ENCODE measurements around the gene PFN1.

The PFN1 gene

DNA sequence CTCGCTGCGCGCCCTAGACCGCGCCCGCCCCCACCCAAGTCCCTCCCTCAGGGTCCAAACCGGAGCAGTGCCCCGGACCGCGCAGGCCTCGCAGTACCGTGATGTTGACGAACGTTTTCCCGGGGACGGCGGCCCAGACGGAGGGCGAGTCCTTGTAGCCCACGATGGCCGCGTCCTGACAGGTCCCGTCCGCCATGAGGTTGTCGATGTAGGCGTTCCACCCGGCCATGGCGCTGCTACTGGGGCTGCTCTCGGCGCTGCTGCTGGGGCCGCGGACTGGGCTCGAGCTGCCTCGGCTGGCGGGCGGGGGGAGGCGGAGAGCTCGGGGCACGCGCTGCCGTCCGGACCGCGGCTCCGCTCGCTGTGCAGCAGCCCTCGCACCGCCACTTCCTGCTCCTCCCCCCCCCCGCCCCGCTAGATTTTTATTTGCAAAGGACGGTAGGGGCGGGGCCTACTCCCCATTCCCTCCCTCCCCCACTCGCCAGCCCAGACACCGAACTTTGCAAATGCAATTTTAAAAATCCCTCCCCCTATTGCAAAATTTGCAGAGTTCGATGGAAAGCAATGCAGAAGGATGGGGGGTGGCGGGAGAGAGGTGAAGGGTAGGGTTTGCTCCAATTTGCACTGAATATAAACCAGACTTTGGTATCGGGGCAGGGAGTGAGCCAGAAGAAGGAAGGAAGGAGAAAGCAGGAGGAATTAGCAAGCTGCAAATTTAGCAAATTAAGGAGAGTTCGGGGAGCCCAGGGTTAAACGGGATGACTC lies at the start of gene PFN1:
Gene PFN1, minus strand, starts transcription at position 365 of the 765 bp plus-strand sequence. Its CDS starts 136 bp downstream, at position 229.
- peak; percentile 62 for DNase-seq

DNA sequence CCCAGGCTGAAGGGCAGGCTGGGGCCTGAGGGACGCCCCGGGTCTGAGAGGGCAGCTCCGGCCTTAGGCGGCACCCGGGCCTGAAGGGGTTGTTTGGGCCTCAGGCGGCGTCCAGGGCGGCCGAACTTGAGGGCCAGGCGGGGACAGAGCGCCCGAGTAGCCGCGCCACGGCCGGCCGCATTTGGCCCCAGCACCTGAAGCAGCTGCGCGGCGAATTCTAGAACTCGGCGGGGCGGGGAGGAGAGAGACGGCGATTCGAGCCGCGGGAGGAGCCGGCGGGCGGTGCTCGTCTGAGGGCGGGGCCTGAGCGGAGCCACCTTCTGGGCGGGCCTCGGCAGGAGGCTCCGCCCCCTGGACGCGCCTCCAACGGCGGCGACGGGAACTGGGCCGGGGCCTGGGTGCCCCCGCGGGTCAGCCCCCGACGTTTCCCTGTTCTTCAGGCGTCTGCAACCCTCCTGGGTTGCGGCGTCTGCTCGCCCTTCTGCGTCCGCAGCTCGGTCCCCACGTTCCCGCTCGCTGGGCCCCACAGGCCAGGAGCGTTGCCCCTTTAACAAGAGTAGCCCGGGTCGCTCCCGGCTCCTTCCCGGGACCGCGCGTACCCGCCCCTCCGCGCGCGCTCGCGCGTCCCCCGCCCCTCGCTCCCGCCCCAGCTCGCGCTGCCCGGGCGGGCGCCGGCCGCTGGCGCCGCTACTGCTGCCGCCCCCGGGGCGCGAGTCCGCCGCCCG lies 49.1 kb upstream of the PFN1 start, which contains the start of the genes INCA1 and KIF1C:
Gene INCA1, minus strand, starts transcription at position 221 of the 725 bp plus-strand sequence. CDS start 3,085 bp downstream, outside the sequence.
Gene KIF1C, plus strand, starts transcription at position 649 of the 725 bp plus-strand sequence. CDS start 2,297 bp downstream, outside the sequence.
- peak; percentile 68 for DNase-seq

DNA sequence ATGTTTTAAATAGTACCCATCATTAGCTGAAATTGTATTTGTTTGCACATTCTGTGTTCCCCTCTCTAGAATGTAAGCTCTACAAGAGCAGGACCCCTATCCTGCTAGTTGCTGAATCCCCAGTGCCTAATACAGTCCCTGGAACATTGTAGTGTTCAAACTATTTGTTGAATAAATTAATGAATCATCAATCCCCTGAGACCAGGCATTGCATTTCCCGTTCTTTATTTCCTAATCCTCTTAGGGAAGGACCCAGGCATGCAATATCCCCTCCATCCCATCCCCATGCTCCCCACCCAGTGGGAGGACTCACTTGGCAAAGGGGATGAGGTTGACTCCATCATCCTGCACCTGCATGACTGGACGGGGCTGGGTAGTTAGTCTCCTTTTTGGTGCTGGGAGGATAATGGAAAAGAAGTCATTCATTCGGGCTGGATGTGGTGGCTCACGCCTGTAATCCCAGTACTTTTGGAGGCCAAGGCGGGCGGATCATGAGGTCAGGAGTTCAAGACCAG lies 45.8 kb upstream of the PFN1 start:
- no peak for DNase-seq

DNA sequence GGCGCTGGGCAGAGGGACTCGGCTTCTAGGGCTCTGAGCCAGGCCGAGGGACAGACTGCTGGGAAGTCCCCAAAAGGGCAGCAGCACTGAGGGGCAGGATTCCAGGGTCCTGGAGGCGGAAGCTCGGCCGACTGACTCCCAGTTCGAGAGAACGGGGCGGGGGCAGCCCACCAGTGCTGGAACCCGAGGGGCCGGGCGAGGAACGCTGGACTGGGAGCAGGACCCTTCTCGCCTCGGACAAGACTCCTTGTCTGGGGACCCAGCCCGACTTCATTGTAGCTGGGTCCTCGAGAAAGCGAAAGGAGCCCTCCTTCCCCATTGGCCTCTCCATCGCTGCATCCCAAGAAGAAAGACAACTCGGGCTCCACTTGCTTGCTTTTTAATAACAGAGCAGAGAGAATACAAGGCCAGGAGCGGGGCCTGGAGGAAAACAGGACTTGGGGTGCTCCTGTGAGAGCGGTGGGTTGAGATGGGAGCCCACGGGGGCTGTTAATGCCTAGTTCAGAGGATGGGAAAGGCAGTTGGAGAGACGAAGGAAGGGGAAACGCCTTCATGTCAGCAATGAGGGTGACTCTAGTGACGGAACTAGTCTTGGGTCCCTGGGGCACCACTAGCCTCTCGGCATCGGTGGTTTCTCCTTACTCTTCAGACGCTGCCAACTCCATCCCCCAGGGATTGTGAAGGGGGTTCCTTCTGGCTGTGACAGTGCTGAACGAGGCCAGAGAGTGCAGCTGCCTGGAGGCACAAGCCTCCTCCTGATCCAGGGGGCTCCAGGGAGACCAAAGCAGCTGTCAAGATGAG lies 39.6 kb upstream of the PFN1 start:
- DNase-seq = no peak

DNA sequence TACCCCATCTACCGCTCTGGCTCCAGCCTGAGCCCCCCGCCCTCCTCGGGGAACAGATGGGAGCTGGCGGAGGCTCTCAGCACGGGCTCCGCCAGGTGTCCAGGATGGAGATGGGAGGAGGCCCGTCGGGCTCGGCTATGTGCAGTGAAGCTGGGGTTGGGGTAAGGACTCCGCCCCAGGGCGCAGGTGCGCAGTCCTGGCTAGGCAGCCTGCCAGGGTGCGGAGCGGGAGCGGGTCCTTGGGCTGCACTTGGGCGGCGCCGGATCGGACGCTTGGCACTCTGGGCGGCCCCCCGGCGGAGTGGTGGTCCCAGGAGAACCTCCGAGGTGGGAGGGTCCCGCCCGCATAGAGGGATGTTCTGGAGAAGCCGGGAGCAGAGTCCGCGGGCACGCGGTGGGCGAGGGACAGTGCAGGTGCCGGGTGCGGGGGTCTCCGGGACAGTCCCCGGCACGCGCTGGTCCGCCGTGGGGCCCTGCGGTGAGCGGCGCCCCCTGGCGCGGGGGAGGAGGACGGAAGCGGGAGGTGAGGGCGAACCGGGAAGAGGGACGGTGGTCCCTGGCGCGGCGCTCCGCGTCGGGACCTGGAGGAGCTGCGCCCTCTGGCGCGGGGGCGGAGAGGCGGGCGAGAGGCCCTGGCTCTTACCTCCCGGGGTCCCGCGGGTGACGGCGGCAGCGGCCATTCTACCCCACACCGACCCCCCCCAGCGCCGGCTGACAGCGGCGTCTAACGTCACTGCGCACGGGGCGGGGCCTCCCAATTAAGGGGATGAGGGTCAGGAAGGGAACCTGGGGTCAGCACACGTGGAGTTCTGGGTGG lies 38.8 kb upstream of the PFN1 start, which contains the start of gene CAMTA2:
Gene CAMTA2, minus strand, starts transcription at position 725 of the 816 bp plus-strand sequence. CDS start 1,453 bp downstream, outside the sequence.
- DNase-seq = peak; percentile 25

DNA sequence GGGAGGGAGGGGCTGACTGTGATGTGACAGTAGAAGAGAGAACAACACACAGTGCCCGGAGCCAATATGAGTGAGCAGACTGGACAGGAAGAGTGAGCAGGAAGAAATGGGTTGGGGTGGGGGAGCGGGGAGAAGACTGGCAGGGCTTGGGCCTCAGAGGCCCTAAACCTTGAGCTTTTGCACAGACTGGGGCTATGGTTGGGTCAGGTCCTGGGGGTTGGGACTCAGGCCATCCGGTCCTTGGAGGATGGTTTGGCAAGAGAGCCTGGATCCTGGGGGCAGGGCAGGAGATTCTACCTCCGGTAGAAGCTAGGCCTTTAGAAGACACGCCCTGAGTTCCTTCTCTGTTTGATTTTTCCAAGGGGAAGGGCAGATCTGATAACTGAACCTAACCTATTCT lies 38.1 kb upstream of the PFN1 start:
- DNase-seq = no peak

DNA sequence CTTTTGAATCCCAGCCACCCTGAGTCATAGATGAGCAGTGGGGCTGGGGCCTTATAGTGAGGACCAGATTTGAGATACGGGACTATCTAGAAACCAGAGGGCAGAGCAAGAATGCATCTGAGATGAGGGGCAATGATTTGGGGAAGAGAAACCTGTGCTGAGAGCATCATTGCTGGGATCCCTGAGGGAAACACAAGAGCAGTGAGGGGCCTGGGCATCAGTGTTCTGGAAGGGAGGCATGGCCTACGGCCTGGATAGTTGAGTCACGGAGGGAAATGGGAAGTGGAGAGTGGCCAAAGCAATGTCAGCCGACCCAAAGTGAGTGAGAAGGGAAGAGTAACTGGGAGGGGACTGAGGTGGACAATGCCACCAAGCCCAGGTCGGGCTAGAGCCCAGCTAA lies 34.0 kb upstream of the PFN1 start:
- DNase-seq = no peak

DNA sequence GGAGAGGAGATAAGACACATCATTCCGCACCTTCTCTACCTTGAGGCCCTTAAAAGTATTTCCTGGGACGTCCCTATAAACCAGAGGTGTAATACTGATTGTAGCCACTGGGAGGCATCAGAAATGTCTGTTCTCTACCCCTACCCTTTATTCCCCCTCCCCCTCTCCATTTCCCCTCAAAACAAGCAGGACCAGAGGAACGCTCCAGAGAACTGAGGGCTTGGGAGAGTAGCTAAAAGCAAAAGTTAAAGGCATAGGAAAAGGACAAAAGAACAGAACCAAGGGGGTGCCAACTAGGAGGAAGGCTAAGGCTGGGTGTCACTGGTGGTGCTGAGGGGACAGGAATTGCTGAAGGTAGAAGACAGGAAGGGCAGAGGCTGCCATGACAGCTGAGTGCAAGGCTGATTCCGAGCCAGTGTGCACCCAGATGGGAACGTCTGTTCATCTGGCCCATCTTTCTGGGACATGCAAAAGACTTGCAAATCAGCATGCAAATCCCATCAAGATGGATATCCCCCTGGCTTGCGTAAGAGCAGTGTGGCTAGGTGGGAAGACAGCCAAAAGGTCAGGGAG lies 32.4 kb upstream of the PFN1 start:
- no peak for DNase-seq

DNA sequence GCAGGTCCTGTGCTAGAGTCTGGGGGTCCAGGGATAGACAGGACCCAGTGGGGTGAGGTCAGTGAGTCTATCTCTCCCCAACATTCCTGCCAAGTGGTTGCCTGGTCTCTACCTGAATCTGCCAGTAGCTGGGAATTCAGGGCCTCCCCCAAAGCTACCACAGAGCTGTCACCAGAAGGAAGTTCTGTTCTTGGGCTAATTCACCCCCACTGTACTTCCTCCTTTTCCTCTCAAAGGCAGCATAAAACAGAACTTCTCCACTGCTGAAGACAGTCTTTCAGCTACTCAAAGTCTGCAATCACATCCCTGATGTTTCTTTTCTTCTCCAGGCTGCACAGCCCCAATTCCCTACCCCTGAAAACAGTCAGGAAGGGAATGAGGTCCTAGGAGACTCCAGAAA lies 30.4 kb upstream of the PFN1 start:
- DNase-seq = no peak

DNA sequence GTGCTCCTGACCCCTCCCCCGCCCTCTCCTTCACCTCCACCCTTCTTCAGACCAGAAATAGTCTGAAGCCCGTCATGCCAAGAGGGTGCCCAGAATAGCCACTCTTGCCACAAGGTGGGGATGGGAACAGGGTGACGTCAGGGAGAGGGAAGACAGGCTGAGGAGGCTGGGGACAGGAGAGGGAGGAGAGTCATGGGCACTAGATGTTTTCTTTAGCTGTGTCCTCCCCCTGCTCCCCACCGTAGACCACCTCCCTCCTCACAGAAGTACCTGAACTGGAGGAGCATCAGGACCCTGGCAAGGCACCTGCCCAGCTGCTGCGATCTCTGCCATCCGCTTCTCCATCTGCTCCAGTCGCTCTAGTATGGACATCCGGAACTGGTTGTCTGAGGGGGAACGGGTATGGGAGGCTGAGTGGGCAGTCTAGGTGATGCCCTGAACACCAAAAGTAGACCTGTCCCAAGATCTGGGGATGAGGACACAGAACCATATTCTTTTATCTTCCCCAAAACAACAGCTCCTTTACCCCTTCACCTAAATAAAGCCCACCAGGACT lies 25.9 kb upstream of the PFN1 start:
- DNase-seq = no peak

DNA sequence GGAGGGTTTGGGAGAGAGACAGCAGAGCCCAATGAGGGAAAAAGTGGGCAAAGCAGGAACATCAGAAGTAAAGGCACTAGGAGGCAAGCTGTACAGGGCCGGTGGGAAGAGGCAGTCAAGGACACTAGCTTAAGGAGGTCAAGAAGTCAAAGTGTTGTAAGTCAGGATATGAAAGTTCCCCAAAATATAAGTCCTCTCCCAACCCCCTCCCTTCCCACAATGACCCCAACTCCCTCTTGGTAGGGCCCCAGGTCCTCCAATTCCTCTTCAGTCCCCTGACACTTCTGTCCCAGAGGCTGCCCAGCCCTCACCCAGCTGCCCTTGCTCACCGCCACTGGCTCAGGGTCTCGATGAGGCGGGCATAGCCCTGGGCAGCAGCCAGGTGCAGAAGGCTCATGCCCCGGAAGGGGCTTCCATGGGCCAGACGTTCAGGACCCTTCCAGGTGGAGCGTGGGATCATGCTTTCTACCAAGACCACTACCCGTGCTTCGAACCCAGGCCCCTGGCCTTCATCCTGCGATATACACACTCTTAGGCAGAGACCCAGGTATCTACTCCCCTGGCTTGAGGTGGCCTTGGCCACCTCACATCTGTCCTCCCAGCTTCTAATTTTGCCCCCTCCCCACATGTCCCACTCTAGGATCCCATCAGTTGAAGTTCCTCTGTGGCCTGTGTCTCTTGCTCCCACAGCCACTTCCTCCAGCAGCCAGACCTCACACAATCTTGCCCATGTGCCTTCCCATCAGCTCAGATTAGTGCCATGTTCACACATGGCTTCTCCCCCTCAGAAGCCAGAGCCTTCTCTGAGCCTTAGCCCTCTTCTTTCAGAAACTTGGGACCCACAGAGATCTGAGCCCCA lies 25.2 kb upstream of the PFN1 start:
- DNase-seq = no peak

DNA sequence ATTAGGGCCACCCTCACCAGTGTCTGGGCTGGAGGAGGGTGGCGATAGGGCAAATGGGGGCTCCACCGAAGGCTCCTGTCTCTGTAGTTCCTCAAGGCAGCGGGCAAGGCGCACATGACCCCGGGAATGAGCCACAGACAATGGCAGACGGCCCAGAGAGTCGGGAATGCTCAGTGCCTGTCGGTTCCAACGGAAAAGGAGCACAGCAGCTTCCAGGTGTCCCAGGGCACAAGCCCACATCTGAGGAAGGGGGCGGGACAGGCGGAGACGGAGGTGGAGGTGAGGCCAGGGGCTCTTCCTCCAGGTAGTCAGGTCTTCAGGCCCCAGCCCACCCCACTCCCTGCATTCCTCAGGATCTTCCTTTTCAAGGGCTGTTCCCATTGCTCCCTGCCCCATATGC lies 24.4 kb upstream of the PFN1 start:
- no peak for DNase-seq

DNA sequence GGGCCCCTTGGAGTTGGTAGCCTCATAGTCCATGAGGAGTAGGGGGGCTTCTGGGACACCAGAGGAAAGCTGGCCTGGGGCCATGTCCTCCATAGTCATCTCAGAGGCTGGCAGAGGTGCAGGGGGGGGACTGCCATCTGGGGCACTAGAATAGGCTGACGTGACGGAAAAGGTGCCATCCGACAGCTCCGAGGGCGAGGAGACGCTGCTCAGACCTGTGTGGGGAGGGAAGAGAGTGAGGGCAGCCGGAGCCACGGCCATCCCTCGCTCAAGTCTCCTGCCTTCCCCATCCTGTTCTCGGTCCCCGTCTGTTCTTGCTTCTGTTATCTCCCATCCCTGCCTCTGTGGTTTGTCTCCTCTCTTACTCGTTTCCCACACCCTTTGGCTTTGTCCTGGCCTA lies 24.0 kb upstream of the PFN1 start:
- DNase-seq = no peak

DNA sequence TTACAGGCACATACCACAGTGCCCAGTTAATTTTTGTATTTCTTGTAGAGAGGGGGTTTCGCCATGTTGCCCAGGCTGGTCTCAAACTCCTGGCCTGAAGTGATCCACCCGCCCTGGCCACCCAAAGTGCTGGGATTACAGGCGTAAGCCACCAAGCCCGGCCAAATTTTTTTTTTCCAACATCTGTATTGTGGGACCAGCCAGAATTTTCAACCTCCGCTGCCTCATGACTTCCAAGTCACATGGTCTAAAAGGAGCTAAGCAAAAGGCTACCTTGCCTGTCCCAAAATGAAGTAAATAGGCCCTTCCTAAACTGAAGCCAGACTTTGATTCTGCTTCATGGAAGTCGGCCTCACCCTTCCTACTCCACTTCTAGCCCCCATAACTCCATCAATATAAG lies 23.5 kb upstream of the PFN1 start:
- no peak for DNase-seq

DNA sequence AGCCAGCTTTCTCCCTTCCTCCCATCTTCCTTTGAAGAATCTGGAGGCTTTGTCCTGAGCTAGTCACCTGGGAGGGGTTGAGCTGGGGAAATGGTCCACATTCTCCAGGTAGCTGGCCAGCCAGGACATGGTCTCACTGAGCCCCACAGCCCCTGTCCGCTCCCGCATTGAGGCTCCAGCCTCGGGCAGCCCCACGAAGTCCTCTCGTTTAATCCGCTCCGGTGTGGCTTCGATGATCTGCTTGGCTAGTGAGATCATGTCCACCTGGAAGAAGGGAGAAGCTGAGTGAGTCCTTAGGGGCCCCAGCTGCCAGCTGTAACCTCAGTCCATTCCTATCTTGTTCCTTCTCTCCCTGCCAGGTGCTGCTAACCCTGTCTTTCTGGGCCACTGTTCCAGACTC lies 21.9 kb upstream of the PFN1 start:
- no peak for DNase-seq

DNA sequence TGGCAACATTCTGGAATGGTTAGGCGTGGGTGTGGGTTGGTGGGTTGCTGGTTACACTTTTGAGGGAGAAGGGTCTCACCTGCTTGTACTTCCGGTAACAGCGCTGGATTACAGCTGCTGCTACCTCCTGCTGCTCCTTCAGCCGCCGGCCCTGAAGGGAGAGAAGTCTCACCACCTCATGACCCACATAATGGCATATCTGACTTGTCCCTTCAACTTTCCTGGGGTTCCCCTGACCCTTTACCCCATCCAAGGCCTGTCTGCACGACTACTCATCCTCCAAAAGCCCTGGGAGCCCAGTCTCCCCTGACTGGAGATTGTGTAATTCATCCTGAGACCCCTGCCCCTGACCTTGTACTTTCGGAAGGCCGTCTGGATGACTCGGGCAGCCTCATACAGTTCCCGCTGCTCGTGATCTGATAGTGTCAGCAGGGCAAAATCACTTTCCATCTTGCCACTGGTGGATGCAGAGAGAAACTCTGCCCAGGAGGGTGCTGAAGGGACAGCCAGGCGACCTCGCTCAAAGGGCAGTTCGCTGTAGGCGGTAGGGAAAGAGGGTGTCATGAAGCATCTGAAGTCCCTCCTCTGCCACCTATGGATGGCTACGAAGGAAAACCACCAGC lies 21.3 kb upstream of the PFN1 start:
- no peak for DNase-seq

DNA sequence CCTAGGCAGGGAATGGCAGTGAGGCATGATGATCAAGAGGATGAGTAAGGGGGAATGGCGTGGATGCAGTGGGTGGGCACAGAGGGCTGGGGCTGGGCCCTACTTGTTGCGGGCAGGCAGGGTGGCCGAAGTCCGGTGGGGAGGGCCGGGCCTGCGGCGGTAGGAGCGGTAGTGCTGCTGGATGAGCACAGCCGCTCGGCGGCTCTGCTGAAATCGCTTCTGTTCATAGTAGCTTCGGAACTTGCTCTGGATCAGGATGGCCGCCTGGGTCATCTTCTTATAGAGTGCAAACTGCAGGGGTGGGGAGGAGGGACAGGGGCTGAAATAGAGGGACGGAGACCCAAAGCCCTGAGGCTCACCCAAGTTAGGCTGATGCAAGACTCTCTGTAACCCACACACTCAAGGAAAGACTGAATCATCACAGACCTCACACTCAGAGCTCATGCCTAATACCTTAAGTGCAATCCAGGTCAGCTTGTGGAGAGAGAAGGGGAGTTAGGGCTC lies 20.8 kb upstream of the PFN1 start:
- no peak for DNase-seq

DNA sequence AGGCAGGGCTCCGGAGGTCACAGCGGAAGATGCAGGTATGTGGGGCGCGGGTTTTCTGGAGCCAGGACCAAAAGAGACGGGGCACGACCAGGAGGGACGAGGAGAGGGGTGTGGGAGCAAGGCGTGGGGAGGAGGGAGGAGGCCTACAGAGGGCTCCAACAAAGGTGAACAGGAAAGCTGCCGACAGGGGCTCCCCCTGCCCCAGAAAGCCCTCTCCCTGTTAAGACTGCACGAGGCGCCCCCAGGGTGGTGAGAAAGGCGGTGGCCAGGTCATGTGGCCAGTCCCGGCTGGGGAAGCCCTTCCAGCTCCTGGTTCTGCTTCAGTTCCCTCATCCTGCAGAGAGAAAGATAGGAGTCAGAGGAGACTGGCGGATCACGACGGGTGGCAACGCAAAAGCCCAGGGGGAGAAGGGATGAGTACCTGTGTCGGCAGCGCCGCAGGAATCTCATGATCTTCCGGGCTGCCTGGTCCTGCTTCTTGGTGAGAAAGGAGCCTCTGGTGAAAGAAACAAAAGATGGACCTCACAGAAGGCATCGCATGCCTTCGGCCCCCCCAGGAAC lies 20.2 kb upstream of the PFN1 start:
- DNase-seq = no peak
